SK-N-MC (cell line): Measurements from ENCODE around the gene RCL1.

ENCODE experiments used
- EZH2 ChIP-seq: fragments of 200-600 bp; sonication (generic); IDR thresholded peaks from one replicate; pipeline ENCODE4 v1.6.1; 2017; ENCODE audit warnings: antibody characterized with exemption
- POLR2AphosphoS5 ChIP-seq: IDR thresholded peaks from 2 replicates; pipeline ENCODE4 v1.6.1; 2012; ENCODE audit warnings: mild to moderate bottlenecking, low read depth, low read length, borderline replicate concordance

DNA sequence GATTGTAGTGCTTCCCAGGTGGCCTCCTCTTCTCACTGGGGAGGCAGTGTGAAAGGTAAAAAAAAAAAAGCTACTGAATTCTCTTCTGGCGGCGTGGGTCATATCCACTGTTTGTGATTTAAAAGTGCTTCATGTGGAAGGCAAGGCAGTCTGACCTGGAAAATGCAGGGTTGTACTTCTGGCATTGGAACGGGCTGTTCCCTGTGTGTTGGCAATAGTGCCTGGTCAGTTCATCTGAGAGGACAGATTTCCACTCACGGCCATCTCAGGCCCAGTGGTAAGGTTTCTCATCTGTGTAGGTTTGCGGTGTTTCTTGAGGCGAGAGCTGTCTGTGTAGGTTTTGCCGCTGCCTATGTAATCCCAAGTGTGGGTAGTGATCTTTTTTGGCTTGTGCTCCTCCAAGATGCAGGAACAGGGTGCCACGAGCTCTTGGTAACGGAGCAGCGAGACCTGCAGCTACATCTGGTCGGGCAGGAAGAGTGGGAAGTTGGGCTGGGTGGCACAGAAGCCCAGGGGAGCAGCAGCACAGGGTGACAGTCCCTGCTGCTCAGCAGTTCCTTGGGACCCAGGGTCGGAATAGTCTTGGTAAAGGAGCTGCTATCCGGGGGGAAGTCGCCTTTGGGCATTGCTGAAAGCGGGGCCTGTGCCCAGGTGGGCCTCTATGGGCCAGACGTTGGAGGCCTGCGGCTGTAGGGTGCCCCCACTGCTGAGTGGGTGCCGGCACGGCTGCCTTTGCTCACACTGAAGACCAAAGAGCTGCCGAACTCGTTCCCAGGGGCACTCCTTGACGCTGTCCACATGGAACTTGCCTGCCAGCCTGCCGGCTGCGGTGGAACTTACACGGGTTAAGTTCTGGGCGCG is 11.2 kb downstream of the RCL1 start:
- TF ChIP-seq POLR2AphosphoS5 (no peak), EZH2 (no peak)
